Ishikawa (cell line): ENCODE measurements around the gene PCP4.

Source experiments
- CEBPB ChIP-seq: IDR thresholded peaks from 2 replicates; pipeline ENCODE4 v1.6.1; 2012
- CREB1 ChIP-seq: IDR thresholded peaks from 2 replicates; pipeline ENCODE4 v1.6.1; 2012; ENCODE audit warnings: low read depth
- EGR1 ChIP-seq: IDR thresholded peaks from 2 replicates; pipeline ENCODE4 v1.6.1; 2012
- EP300 ChIP-seq: IDR thresholded peaks from 2 replicates; pipeline ENCODE4 v1.6.1; 2012; ENCODE audit warnings: borderline replicate concordance
- FOXM1 ChIP-seq: IDR thresholded peaks from 2 replicates; pipeline ENCODE4 v1.6.1; 2012; ENCODE audit warnings: low read depth, borderline replicate concordance
- MAX ChIP-seq: IDR thresholded peaks from 2 replicates; pipeline ENCODE4 v1.6.1; 2012
- NFIC ChIP-seq: IDR thresholded peaks from 2 replicates; pipeline ENCODE4 v1.6.1; 2012
- RAD21 ChIP-seq: IDR thresholded peaks from 2 replicates; pipeline ENCODE4 v1.6.1; 2012; ENCODE audit warnings: low read depth
- REST ChIP-seq: IDR thresholded peaks from 2 replicates; pipeline ENCODE4 v1.6.1; 2012; ENCODE audit warnings: low read depth, mild to moderate bottlenecking
- TAF1 ChIP-seq: IDR thresholded peaks from 2 replicates; pipeline ENCODE4 v1.6.1; 2012; ENCODE audit warnings: low read depth, mild to moderate bottlenecking
- TCF12 ChIP-seq: IDR thresholded peaks from 2 replicates; pipeline ENCODE4 v1.6.1; 2012; ENCODE audit warnings: low read depth
- TEAD4 ChIP-seq: IDR thresholded peaks from 2 replicates; pipeline ENCODE4 v1.6.1; 2012
- USF1 ChIP-seq: IDR thresholded peaks from 2 replicates; pipeline ENCODE4 v1.6.1; 2012
- YY1 ChIP-seq: IDR thresholded peaks from 2 replicates; pipeline ENCODE4 v1.6.1; 2012; ENCODE audit warnings: low read depth
- ZBTB7A ChIP-seq: IDR thresholded peaks from 2 replicates; pipeline ENCODE4 v1.6.1; 2012; ENCODE audit warnings: low read depth

Gene PCP4

GRCh38 chr21:39976800-39977199, 109.6 kb downstream of the PCP4 start:
- TF ChIP-seq USF1 (no peak), REST (no peak), NFIC (no peak), TCF12 (no peak), CEBPB (no peak), MAX (no peak), EP300 (no peak), ZBTB7A (no peak), EGR1 (no peak), YY1 (no peak), TAF1 (no peak), TEAD4 (no peak), CREB1 (no peak), RAD21 (no peak), FOXM1 (no peak)
